Measurements from ENCODE around the gene SAMD13. TPM values are rescaled to one million over a fixed set of nuclear protein-coding genes. Genes with fewer than 3 reads are reported as not detected.
"Not testable (repeated sequence)": the region's sequence is repeated elsewhere in the genome, so short reads cannot be mapped to it uniquely, and the experiment has no call there.

Gene SAMD13
- total and polyA plus RNA-seq, 7 donors = 0.41 to 31.8 (median 3.0) TPM

- no peak for DNase-seq
- H3K27ac ChIP-seq = no peak overlapping the region
- no peaks in the 10 kb centered on the region for H3K27me3 ChIP-seq
- H3K36me3 ChIP-seq = no peaks in the 10 kb centered on the region
- no peaks in the 10 kb centered on the region for H3K9me3 ChIP-seq
- intact Hi-C loops (cut with DNase I) = no loop called here
- H3K4me3 ChIP-seq = no peak overlapping the region
- no peak for TF ChIP-seq CTCF (IDR thresholded peaks at IDR 0.05)
- TF ChIP-seq EP300 (IDR thresholded peaks at IDR 0.05) = no peak
- TF ChIP-seq POLR2A (IDR thresholded peaks at IDR 0.05) = no peak
- no peak for TF ChIP-seq POLR2AphosphoS5 (IDR thresholded peaks at IDR 0.05)
- H3K4me1 ChIP-seq = no peaks in the 10 kb centered on the region
Observed at GRCh38 chr1:84280912-84281311, 20.6 kb upstream of the SAMD13 start.

- H3K4me3 ChIP-seq = no peak overlapping the region
- no peak overlapping the region for H3K27ac ChIP-seq
- DNase-seq = no peak
- no peaks in the 10 kb centered on the region for H3K9me3 ChIP-seq
- TF ChIP-seq CTCF (IDR thresholded peaks at IDR 0.05) (no peak), POLR2A (IDR thresholded peaks at IDR 0.05) (no peak), POLR2AphosphoS5 (IDR thresholded peaks at IDR 0.05) (no peak), EP300 (IDR thresholded peaks at IDR 0.05) (no peak)
- intact Hi-C loops (cut with DNase I) = no loop called here
- H3K27me3 ChIP-seq = no peaks in the 10 kb centered on the region
- H3K4me1 ChIP-seq = no peaks in the 10 kb centered on the region
- H3K36me3 ChIP-seq = no peaks in the 10 kb centered on the region
- 100% methylated on average over 1 of the region's 1 CpG for WGBS, 2 donors
Observed at GRCh38 chr1:84282780-84283333, 18.7 kb upstream of the SAMD13 start.

DNA sequence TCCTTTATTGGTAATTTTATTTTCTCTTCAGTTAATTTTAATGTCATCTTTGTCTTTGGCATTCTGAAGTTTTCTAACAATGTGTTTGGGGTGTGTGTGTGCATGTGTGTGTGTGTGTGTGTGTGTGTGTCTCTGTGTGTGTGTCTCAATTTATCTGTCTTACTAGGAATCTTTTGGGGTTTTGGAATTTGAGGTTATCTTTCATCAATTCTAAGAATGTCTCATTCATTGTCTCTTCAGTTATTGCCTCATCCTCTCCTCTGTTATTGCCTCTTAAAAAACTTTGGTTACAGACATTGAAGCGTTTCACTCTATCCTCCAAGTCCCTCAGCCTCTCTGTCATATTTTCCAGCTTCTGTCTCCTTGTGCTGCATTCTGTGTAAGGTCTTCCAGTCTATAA lies 18.1 kb upstream of the SAMD13 start:
- no peak overlapping the region for H3K4me3 ChIP-seq
- no peaks in the 10 kb centered on the region for H3K36me3 ChIP-seq
- TF ChIP-seq POLR2AphosphoS5 (IDR thresholded peaks at IDR 0.05) (no peak), CTCF (IDR thresholded peaks at IDR 0.05) (no peak), EP300 (IDR thresholded peaks at IDR 0.05) (no peak), POLR2A (IDR thresholded peaks at IDR 0.05) (no peak)
- WGBS, 2 donors = 75 to 85% methylated on average over 1 of the region's 1 CpG
- no peaks in the 10 kb centered on the region for H3K4me1 ChIP-seq
- DNase-seq = no peak
- intact Hi-C loops (cut with DNase I) = no loop called here
- no peaks in the 10 kb centered on the region for H3K27me3 ChIP-seq
- H3K9me3 ChIP-seq = peaks cover 0 to 2% (median under 1%) of the 10 kb centered on the region in 4 donors
- H3K27ac ChIP-seq = no peak overlapping the region

DNA sequence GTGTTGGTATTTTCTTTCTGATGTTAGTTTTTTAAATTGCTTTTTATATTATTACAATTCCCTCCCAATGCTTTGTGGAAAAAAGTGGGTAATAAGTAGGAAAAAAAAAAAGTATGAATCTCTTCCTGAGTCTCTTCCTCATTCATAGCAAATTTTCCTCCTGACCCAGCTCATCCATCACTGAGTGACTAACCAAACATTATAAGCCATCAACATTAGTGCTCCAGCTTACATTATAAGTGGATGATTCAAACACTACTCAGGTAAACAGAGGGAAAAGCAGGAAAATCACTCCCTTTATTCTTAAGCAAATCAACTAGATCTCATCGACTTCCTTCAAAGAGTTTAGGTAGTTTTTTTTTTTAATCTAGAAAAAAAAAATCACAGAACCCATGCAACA lies 15.4 kb upstream of the SAMD13 start:
- intact Hi-C loops (cut with DNase I) = no loop called here
- H3K27me3 ChIP-seq = no peaks in the 10 kb centered on the region
- 81 to 95% methylated on average over 1 of the region's 1 CpG for WGBS, 2 donors
- no peak for DNase-seq
- no peaks in the 10 kb centered on the region for H3K4me1 ChIP-seq
- H3K4me3 ChIP-seq = no peak overlapping the region
- TF ChIP-seq POLR2A (IDR thresholded peaks at IDR 0.05) (no peak), POLR2AphosphoS5 (IDR thresholded peaks at IDR 0.05) (no peak), CTCF (IDR thresholded peaks at IDR 0.05) (no peak), EP300 (IDR thresholded peaks at IDR 0.05) (no peak)
- H3K27ac ChIP-seq = no peak overlapping the region
- peaks cover 0 to 3% (median 1%) of the 10 kb centered on the region in 4 donors for H3K9me3 ChIP-seq
- no peaks in the 10 kb centered on the region for H3K36me3 ChIP-seq

DNA sequence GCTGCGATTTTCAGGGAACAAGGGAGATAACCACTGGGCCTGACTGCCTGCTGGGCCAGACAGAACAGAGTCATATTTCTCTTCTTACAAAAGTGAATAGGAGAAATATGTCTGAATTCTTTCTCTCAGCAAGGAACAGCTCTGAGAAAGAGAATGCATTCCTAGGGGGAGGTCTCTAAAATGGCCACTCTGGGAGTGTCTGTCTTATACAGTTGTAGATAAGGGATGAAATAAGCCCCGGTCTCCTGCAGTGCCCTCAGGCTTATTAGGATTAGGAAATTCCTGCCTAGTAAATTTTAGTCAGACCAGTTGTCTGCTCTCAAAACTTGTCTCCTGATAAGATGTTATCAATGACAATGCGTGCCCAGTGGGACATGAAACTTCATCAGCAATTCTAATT lies 14.1 kb upstream of the SAMD13 start:
- H3K9me3 ChIP-seq; H3K4me1 ChIP-seq; H3K4me3 ChIP-seq; H3K27ac ChIP-seq; H3K36me3 ChIP-seq; intact Hi-C loops (cut with DNase I); H3K27me3 ChIP-seq; DNase-seq: not testable (repeated sequence)
- 62 to 66% methylated on average over 3 of the region's 3 CpGs for WGBS, 2 donors

Measured in sigmoid colon (tissue), 7 donors.